Upper lobe of right lung (tissue), 1 donor: ENCODE results near the gene KBTBD7. TPM values are rescaled to one million over a fixed set of nuclear protein-coding genes. Genes with fewer than 3 reads are reported as not detected.
A peak's percentile ranks its signal among the peaks of the same experiment; 100 is the strongest.

Experiments
- ATAC-seq: fragments of 200-7000 bp; cut with Tn5 transposase; one replicate; pipeline ENCODE4 v1.9.1; 2020; ENCODE audit warnings: mild to moderate bottlenecking, moderate library complexity
- DNase-seq: peaks from one replicate; pipeline ENCODE4 v3.0.0-alpha.2; 2020
- H3K27ac ChIP-seq: fragments of 200-600 bp; one replicate; pipeline ENCODE4 v1.8.0; 2022
- H3K27me3 ChIP-seq: fragments of 200-600 bp; one replicate; pipeline ENCODE4 v1.8.0; 2022; ENCODE audit warnings: mild to moderate bottlenecking
- H3K36me3 ChIP-seq: fragments of 200-600 bp; one replicate; pipeline ENCODE4 v1.8.0; 2022
- H3K4me1 ChIP-seq: fragments of 200-600 bp; one replicate; pipeline ENCODE4 v1.8.0; 2022
- H3K4me3 ChIP-seq: fragments of 200-600 bp; one replicate; pipeline ENCODE4 v1.8.0; 2022; ENCODE audit warnings: mild to moderate bottlenecking
- H3K9me3 ChIP-seq: fragments of 200-600 bp; one replicate; pipeline ENCODE4 v1.8.0; 2022
- CTCF ChIP-seq: fragments of 200-600 bp; IDR thresholded peaks from one replicate; pipeline ENCODE4 v1.8.0; 2022; ENCODE audit warnings: antibody characterized with exemption
- intact Hi-C: fragments of 100-400 bp; cut with DNase I; formaldehyde crosslinking; loops from one replicate; pipeline ENCODE4 v1.11.0; 2022
- total RNA-seq: library from RNA; stranded (reverse); fragmentation: NEBNext Ultra II Directional; extraction: Animal tissue kit (Norgen Biotek cat#: 25700); gene quantifications from one replicate; pipeline ENCODE4 v1.2.1, GENCODE V29; 2021
- donor health status: DM: no; HTN: yes; CAD: no; lungs with severe emphysema.

KBTBD7 gene
- total RNA-seq, 1 donor from 2014 or later = 7.8 TPM

DNA sequence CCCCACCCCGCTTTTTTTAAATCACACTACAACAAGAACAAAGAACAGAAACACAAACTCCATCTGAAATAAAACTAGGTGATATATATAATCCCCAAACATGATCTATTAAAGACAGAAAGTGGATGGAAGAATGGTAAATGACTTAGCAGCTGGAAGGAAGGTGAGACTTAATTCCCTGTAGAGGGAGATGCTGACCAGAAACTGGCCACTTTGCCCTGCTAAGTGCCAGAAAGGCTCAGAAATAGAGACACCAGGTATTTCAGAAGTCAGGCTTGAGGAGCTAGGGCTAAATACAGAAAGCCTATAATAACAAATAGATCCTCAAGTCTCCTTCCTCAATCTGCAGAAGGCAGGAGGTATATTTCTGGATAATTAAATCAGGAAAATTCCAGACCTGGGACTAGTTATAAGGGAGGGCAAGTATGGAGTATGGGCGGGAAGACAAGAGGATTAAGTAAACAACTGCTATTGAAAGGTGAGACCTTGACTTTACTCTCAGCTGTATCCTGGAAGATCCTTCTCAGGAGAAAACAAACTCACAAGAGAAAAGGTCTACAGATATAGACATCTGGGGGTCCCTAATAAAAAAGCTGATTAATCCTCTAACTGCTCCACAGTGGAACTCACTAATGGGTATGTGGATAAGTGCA lies 36.8 kb upstream of the KBTBD7 start:
- H3K9me3 ChIP-seq = no peaks in the 10 kb centered on the region
- TF ChIP-seq CTCF = no peak
- peaks cover 8% of the 10 kb centered on the region for H3K36me3 ChIP-seq
- H3K4me3 ChIP-seq = no peak overlapping the region
- intact Hi-C loops = no loop called here
- DNase-seq (no peak), ATAC-seq (no peak)
- H3K27me3 ChIP-seq = no peaks in the 10 kb centered on the region
- H3K27ac ChIP-seq = no peak overlapping the region
- peaks cover 6% of the 10 kb centered on the region for H3K4me1 ChIP-seq

GRCh38 chr13:41229356-41229755 lies 35.0 kb upstream of the KBTBD7 start:
- H3K4me3 ChIP-seq = no peak overlapping the region
- no peaks in the 10 kb centered on the region for H3K9me3 ChIP-seq
- H3K36me3 ChIP-seq = peaks cover 10% of the 10 kb centered on the region
- DNase-seq (no peak), ATAC-seq (no peak)
- no peak for TF ChIP-seq CTCF
- H3K27me3 ChIP-seq = no peaks in the 10 kb centered on the region
- intact Hi-C loops = no loop called here
- peaks cover 6% of the 10 kb centered on the region for H3K4me1 ChIP-seq
- no peak overlapping the region for H3K27ac ChIP-seq

DNA sequence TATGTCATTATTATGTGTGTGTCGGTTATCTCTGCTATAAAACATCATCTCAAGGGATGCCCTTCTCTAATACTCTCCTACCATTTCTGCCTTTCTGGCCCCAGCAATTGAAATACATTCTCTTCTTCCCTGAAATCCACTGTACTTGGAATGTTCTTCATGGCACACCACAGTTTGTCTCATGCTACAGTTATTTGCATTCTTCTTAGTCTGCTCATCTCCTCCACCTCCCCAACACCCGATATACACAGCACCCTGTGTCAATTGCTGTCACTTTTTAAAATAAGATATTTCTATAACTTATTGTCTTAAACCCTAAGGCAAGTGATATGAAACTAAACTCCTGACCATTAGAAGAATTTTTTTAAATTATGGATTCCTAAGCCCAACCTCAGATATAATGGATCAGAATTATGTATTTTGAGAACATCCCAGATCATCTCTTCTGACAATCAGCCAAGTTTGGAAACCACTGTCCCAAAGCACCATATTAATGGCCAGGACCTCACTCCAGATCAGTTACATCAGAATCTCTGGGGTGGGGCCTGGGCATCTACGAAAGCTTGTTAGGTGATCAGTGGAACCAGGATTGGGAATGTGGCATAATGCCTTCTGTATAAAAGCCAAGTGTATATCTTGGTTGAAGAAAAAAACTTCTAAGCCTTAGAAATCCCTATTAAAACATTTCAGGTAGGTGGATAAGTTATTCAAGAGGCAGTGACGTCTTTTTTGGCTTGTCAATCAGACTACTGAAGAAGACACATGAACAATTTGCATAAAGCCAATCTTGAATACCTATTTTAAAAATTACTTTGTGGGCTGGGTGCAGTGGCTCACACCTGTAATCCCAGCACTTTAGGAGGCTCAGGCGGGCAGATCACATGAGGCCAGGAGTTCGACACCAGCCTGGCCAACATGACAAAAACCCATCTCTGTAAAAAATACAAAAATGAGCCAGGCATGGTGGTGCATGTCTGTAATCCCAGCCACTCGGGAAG lies 30.0 kb upstream of the KBTBD7 start:
- intact Hi-C loops = no loop called here
- ATAC-seq (no peak), DNase-seq (no peak)
- no peaks in the 10 kb centered on the region for H3K4me1 ChIP-seq
- no peak for TF ChIP-seq CTCF
- H3K4me3 ChIP-seq = no peak overlapping the region
- H3K9me3 ChIP-seq = no peaks in the 10 kb centered on the region
- H3K27ac ChIP-seq = no peak overlapping the region
- H3K36me3 ChIP-seq = peaks cover 10% of the 10 kb centered on the region
- no peaks in the 10 kb centered on the region for H3K27me3 ChIP-seq

- Histone ChIP-seq H3K4me3 (no peak overlapping the region), H3K9me3 (no peaks in the 10 kb centered on the region), H3K27me3 (no peaks in the 10 kb centered on the region), H3K27ac (no peak overlapping the region), H3K36me3 (peaks cover 17% of the 10 kb centered on the region), H3K4me1 (no peaks in the 10 kb centered on the region)
- peak; percentile 94 for ATAC-seq
- intact Hi-C loops = no loop called here
- peak; percentile 80 for TF ChIP-seq CTCF
- DNase-seq = no peak
Measured at GRCh38 chr13:41222259-41222852, 28.0 kb upstream of the KBTBD7 start.

DNA sequence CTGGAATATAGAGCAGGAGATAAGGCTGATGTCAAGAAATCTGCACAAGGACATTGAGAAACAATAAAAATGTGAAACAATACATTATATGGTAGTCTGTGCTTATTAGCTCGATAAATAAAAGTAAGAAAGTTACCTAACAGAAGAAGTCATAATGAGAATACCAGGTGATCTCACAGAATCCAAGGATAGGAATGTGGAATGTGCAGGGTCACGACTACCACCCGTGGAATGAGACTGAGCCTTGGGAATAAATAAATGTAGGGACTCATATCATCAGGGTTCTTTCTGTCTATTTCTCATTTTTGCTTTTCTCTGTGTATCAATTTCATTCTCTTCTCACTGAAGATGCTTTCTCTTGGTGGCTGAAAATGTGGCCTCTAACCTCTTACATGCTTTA lies 26.0 kb upstream of the KBTBD7 start:
- intact Hi-C loops = no loop called here

More for the DNA sequence above, 26.0 kb upstream of the KBTBD7 start:
- Histone ChIP-seq H3K9me3 (no peaks in the 10 kb centered on the region), H3K4me1 (no peaks in the 10 kb centered on the region), H3K27me3 (no peaks in the 10 kb centered on the region), H3K36me3 (peaks cover 10% of the 10 kb centered on the region), H3K27ac (no peak overlapping the region), H3K4me3 (no peak overlapping the region)
- TF ChIP-seq CTCF = no peak
- ATAC-seq (no peak), DNase-seq (no peak)
